A673 (cell line): ENCODE measurements around the gene VAMP4. TPM values are rescaled to one million over a fixed set of nuclear protein-coding genes. Genes with fewer than 3 reads are reported as not detected.
A peak's percentile ranks its signal among the peaks of the same experiment; 100 is the strongest.

Experiments used
- BruUV-seq: library from RNA; stranded (reverse); fragments of 400-500 nt; replicated peaks from 2 replicates; lab custom pipeline; 2021; lab: Mats Ljungman, UMichigan
- CTCF ChIA-PET: fragments of 300-600 bp; sonication (Branson Sonifier 250); formaldehyde crosslinking; loops from one replicate; lab custom pipeline; 2022; ENCODE audit warnings: antibody characterized with exemption; lab: Charles Lee
- POLR2A ChIA-PET: fragments of 300-600 bp; sonication (Branson Sonifier 250); formaldehyde crosslinking; loops from one replicate; lab custom pipeline; 2022; ENCODE audit warnings: antibody characterized with exemption; ENCODE audit not compliant: low non-redundant PET; lab: Charles Lee
- DNase-seq: peaks from one replicate; pipeline ENCODE4 v3.0.0-alpha.2; 2015; ENCODE audit warnings: low spot score
- H3K27ac ChIP-seq: fragments of 200-600 bp; sonication (generic); 2 replicates; pipeline ENCODE4 v1.5.1; 2016; ENCODE audit warnings: mixed run types, low read depth, mild to moderate bottlenecking, mixed read lengths, antibody characterized with exemption, low read length; ENCODE audit not compliant: poor library complexity, severe bottlenecking
- H3K27me3 ChIP-seq: fragments of 200-600 bp; sonication (generic); replicated peaks from 2 replicates; pipeline ENCODE4 v1.6.1; 2017; ENCODE audit warnings: mixed run types, low read depth, mild to moderate bottlenecking, mixed read lengths, antibody characterized with exemption, low read length; ENCODE audit not compliant: insufficient read depth, poor library complexity
- H3K36me3 ChIP-seq: fragments of 200-600 bp; sonication (generic); 2 replicates; pipeline ENCODE4 v1.6.1; 2016; ENCODE audit warnings: mixed run types, mild to moderate bottlenecking, mixed read lengths, antibody characterized with exemption, low read length; ENCODE audit not compliant: insufficient read depth, poor library complexity, severe bottlenecking
- H3K4me1 ChIP-seq: fragments of 200-600 bp; sonication (generic); 2 replicates; pipeline ENCODE4 v1.6.1; 2017; ENCODE audit warnings: mixed run types, mild to moderate bottlenecking, mixed read lengths, antibody characterized with exemption, low read length; ENCODE audit not compliant: insufficient read depth, poor library complexity, severe bottlenecking
- H3K4me3 ChIP-seq: fragments of 200-600 bp; sonication (generic); 2 replicates; pipeline ENCODE4 v1.5.1; 2016; ENCODE audit warnings: low read depth, mixed run types, mild to moderate bottlenecking, mixed read lengths, low read length; ENCODE audit not compliant: poor library complexity, severe bottlenecking
- H3K9me3 ChIP-seq: fragments of 200-600 bp; sonication (generic); 2 replicates; pipeline ENCODE4 v1.6.1; 2016; ENCODE audit warnings: mixed run types, low read depth, mild to moderate bottlenecking, mixed read lengths, antibody characterized with exemption, low read length; ENCODE audit not compliant: poor library complexity, severe bottlenecking
- CTCF ChIP-seq: fragments of 300-800, 200-600 bp; sonication (generic); conservative IDR thresholded peaks from 2 replicates; pipeline ENCODE4 v1.5.1; 2017; ENCODE audit warnings: low read depth, mild to moderate bottlenecking, antibody characterized with exemption, low read length, moderate library complexity, mixed read lengths
- EZH2 ChIP-seq: fragments of 200-600 bp; sonication (generic); IDR thresholded peaks from 2 replicates; pipeline ENCODE4 v1.6.1; 2017; ENCODE audit warnings: borderline replicate concordance, low read depth, mild to moderate bottlenecking, mixed read lengths, antibody characterized with exemption, low read length; ENCODE audit not compliant: poor library complexity, severe bottlenecking
- intact Hi-C: fragments of 100-400 bp; cut with micrococcal nuclease; formaldehyde crosslinking; loops from one replicate; pipeline ENCODE4 v1.10.0; 2022; ENCODE audit not compliant: unreplicated experiment
- total RNA-seq: library from RNA; stranded (reverse); gene quantifications from 2 replicates; pipeline ENCODE4 v1.2.3, GENCODE V29; 2021

The VAMP4 gene
- total RNA-seq, 1 experiment from 2014 or later = 8.9 TPM

- Histone ChIP-seq H3K27me3 (no peaks in the 10 kb centered on the region), H3K4me3 (no peak overlapping the region), H3K36me3 (no peaks in the 10 kb centered on the region), H3K4me1 (peaks cover 10% of the 10 kb centered on the region), H3K9me3 (no peaks in the 10 kb centered on the region), H3K27ac (no peak overlapping the region)
- intact Hi-C loops = loop anchor here (2.0 kb wide), 1 partner anchor 61 kb away; no protein-coding TSS in a partner anchor
- TF ChIP-seq CTCF (peak; percentile 63), EZH2 (no peak)
- POLR2A ChIA-PET = no interaction called here
- DNase-seq = peak; percentile 63
- no TSS peak for BruUV-seq
- CTCF ChIA-PET = interaction anchor here (0.6 to 1.3 kb wide), 6 partner anchors 40 to 643 kb away, joined by 3 to 25 read pairs (median 6); partner anchors contain the start of gene PRRC2C
These were observed 26.0 kb downstream of the VAMP4 start for GRCh38 chr1:171715813-171716251.

DNA sequence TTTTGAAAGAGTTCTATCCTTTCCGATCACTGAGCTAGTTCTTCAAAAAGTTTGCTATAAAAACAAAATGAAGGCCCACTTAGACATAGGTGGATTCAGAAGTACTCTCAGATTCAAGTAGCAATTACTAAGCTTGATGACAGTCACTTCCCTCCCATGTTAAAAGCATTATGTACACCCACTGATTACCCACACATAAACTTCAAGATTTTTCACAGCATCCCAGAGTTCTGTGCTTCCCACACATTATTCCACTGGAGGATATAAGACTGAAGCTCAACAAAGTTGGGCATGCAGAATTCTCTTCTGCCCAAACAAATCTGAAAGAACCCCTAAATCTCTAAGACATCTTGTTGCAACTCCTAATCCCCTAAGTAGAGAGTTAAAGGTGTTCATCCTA lies 29.5 kb downstream of the VAMP4 start:
- no peak for DNase-seq
- Histone ChIP-seq H3K4me1 (peaks cover 10% of the 10 kb centered on the region), H3K4me3 (no peak overlapping the region), H3K27ac (no peak overlapping the region), H3K9me3 (no peaks in the 10 kb centered on the region), H3K36me3 (no peaks in the 10 kb centered on the region), H3K27me3 (no peaks in the 10 kb centered on the region)
- no TSS peak for BruUV-seq
- TF ChIP-seq EZH2 (no peak), CTCF (no peak)
- intact Hi-C loops = no loop called here
- CTCF ChIA-PET = interaction anchor here (1.7 kb wide), 1 partner anchor 68 kb away, joined by 7 read pairs; no protein-coding TSS in a partner anchor
- POLR2A ChIA-PET = no interaction called here

- Histone ChIP-seq H3K36me3 (no peaks in the 10 kb centered on the region), H3K27me3 (no peaks in the 10 kb centered on the region), H3K4me3 (no peak overlapping the region), H3K9me3 (no peaks in the 10 kb centered on the region), H3K27ac (no peak overlapping the region), H3K4me1 (peaks cover 10% of the 10 kb centered on the region)
- no peak for TF ChIP-seq EZH2
- TF ChIP-seq CTCF = no peak
- BruUV-seq = no TSS peak
- no peak for DNase-seq
- ChIA-PET CTCF (no interaction called here), POLR2A (no interaction called here)
- intact Hi-C loops = no loop called here
These were observed 30.2 kb downstream of the VAMP4 start for GRCh38 chr1:171711643-171712042.
